CD8-positive, alpha-beta memory T cell (primary cell): ENCODE data around the gene SHB. TPM values are rescaled to one million over a fixed set of nuclear protein-coding genes. Genes with fewer than 3 reads are reported as not detected.
A peak's percentile ranks its signal among the peaks of the same experiment; 100 is the strongest.

Experiments
- CTCF ChIA-PET: fragments of 350-600 bp; sonication (Branson Sonifier 250); formaldehyde crosslinking; loops from one replicate; lab custom pipeline; 2021; ENCODE audit warnings: antibody characterized with exemption; lab: Charles Lee
- POLR2A ChIA-PET: fragments of 350-600 bp; sonication (Branson Sonifier 250); formaldehyde crosslinking; loops from one replicate; lab custom pipeline; 2021; ENCODE audit warnings: antibody characterized with exemption; lab: Charles Lee
- DNase-seq, 5 donors: peaks; one replicate each; pipeline versions ENCODE4 v3.0.0 to v3.0.0-alpha.2; 2020 to 2022; ENCODE audit warnings: mixed read lengths in 1 of 5
- H3K27ac ChIP-seq: one replicate; pipeline ENCODE4 v1.7.0; 2013; ENCODE audit warnings: low read depth, mild to moderate bottlenecking, low read length, moderate library complexity
- H3K27me3 ChIP-seq: 2 replicates; pipeline ENCODE4 v1.7.0; 2013; ENCODE audit warnings: low read length, mild to moderate bottlenecking; ENCODE audit not compliant: insufficient read depth, poor library complexity, severe bottlenecking
- H3K36me3 ChIP-seq: 2 replicates; pipeline ENCODE4 v1.7.0; 2013; ENCODE audit warnings: mild to moderate bottlenecking, low read length, moderate library complexity; ENCODE audit not compliant: insufficient read depth
- H3K4me1 ChIP-seq: 2 replicates; pipeline ENCODE4 v1.7.0; 2013; ENCODE audit warnings: mild to moderate bottlenecking, low read length, moderate library complexity; ENCODE audit not compliant: insufficient read depth
- H3K4me3 ChIP-seq: 2 replicates; pipeline ENCODE4 v1.7.0; 2013; ENCODE audit warnings: mild to moderate bottlenecking, low read length
- H3K9me3 ChIP-seq: 2 replicates; pipeline ENCODE4 v1.7.0; 2013; ENCODE audit warnings: mild to moderate bottlenecking, low read length
- H3K27ac Mint-ChIP-seq, 8 donors: one replicate each; pipeline ENCODE4 v1.8.0; 2020 to 2021; ENCODE audit warnings: mixed read lengths in 8 of 8, mild to moderate bottlenecking in 6 of 8, inconsistent platforms in 3 of 8, moderate library complexity in 3 of 8
- H3K27me3 Mint-ChIP-seq, 2 donors: one replicate each; pipeline ENCODE4 v1.8.0; 2020 to 2021; ENCODE audit warnings: mixed read lengths in 2 of 2, mild to moderate bottlenecking in 1 of 2, moderate library complexity in 1 of 2
- H3K36me3 Mint-ChIP-seq, 3 donors: one replicate each; pipeline ENCODE4 v1.8.0; 2020 to 2021; ENCODE audit warnings: mixed read lengths in 3 of 3, inconsistent platforms in 1 of 3, mild to moderate bottlenecking in 1 of 3
- H3K4me1 Mint-ChIP-seq, 3 donors: one replicate each; pipeline ENCODE4 v1.8.0; 2020 to 2021; ENCODE audit warnings: mixed read lengths in 3 of 3, inconsistent platforms in 1 of 3, mild to moderate bottlenecking in 1 of 3
- H3K4me3 Mint-ChIP-seq, 7 donors: one replicate each; pipeline ENCODE4 v1.8.0; 2020 to 2021; ENCODE audit warnings: mixed read lengths in 7 of 7, mild to moderate bottlenecking in 6 of 7, moderate library complexity in 4 of 7, inconsistent platforms in 2 of 7
- H3K9me3 Mint-ChIP-seq, 5 donors: one replicate each; pipeline ENCODE4 v1.8.0; 2020 to 2022; ENCODE audit warnings: mixed read lengths in 5 of 5, mild to moderate bottlenecking in 3 of 5, moderate library complexity in 2 of 5, inconsistent platforms in 1 of 5
- polyA plus RNA-seq: library from polyadenylated mRNA; unstranded; fragments of 300-500 nt; fragmentation: Illumina TruSeq; gene quantifications from one replicate; pipeline ENCODE4 v1.2.3, GENCODE V29; 2021
- total RNA-seq, 2 experiments: library from RNA; stranded (reverse); gene quantifications; one replicate each; pipeline ENCODE4 v1.2.3, GENCODE V29; 2021

Gene SHB
- total and polyA plus RNA-seq, 3 experiments from 2014 or later: 0.64 to 1.8 (median 1.8) TPM

DNA sequence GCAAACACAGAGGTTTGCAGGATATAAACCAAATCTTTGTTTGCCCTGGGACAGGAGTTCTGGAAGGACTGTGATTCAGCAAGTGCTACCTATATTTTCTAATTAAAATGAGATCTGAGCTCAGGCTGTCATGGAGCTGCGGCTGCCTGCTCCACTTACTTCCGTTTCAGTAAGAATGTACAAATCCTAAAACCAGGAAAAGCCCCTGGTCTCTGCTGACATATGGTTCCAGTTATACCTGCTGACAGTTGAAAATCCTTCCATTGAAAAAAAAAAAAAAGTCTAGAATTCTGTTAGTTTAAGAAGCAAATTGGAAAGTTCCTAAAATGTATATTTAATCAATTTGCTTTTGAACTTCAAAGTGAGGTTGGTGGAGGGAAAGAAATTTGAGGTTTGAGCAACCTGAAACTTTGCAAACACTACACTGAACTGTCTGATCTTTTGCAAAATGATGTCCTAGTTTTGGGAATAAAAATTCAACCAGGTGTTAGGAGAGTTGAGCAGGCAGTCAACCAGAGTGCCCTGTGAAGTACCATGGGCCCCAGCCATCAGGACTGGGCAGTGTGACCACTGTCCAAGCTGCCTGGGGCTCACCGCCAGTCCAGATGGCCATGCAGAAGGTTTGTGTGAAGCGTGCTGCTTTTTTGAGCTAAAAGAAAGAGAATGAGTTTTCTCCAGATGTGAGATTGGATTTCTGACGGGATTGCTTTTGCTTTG is 50.6 kb downstream of the SHB start:
- Mint-ChIP-seq H3K27ac (no peak overlapping the region), H3K27me3 (peaks cover 7 to 12% of the 10 kb centered on the region in 2 donors), H3K9me3 (no peaks in the 10 kb centered on the region), H3K4me3 (no peak overlapping the region), H3K4me1 (no peaks in the 10 kb centered on the region), H3K36me3 (no peaks in the 10 kb centered on the region)
- ChIA-PET CTCF (no interaction called here), POLR2A (no interaction called here)
- Histone ChIP-seq H3K9me3 (no peaks in the 10 kb centered on the region), H3K27me3 (no peaks in the 10 kb centered on the region), H3K4me1 (no peaks in the 10 kb centered on the region), H3K4me3 (no peak overlapping the region), H3K27ac (no peak overlapping the region), H3K36me3 (no peaks in the 10 kb centered on the region)
- DNase-seq: no peak

DNA sequence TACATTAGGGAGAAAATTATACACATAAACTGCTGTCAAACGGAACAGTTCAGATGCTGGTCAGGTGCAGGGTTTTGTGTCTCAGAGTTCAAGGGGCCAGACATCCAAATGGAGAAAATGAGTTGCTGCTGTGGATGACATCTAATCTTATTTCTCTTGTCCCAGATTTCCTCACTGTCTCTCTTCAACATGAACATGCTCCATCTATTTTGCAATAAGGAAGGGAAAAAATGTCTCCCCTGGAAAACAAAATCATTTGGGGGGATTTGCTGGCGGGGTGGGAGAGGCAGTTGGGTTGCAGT is 51.2 kb downstream of the SHB start:
- no peaks in the 10 kb centered on the region for H3K9me3 ChIP-seq
- H3K27me3 ChIP-seq: no peaks in the 10 kb centered on the region
- H3K4me3 Mint-ChIP-seq: no peak overlapping the region
- H3K4me1 Mint-ChIP-seq: no peaks in the 10 kb centered on the region
- no peaks in the 10 kb centered on the region for H3K36me3 Mint-ChIP-seq
- no peaks in the 10 kb centered on the region for H3K4me1 ChIP-seq
- H3K27ac Mint-ChIP-seq: no peak overlapping the region
- no peaks in the 10 kb centered on the region for H3K36me3 ChIP-seq
- no peak for DNase-seq
- H3K27me3 Mint-ChIP-seq: peaks cover 7 to 12% of the 10 kb centered on the region in 2 donors
- H3K9me3 Mint-ChIP-seq: no peaks in the 10 kb centered on the region
- H3K27ac ChIP-seq: no peak overlapping the region
- POLR2A ChIA-PET: no interaction called here
- CTCF ChIA-PET: no interaction called here
- H3K4me3 ChIP-seq: no peak overlapping the region

DNA sequence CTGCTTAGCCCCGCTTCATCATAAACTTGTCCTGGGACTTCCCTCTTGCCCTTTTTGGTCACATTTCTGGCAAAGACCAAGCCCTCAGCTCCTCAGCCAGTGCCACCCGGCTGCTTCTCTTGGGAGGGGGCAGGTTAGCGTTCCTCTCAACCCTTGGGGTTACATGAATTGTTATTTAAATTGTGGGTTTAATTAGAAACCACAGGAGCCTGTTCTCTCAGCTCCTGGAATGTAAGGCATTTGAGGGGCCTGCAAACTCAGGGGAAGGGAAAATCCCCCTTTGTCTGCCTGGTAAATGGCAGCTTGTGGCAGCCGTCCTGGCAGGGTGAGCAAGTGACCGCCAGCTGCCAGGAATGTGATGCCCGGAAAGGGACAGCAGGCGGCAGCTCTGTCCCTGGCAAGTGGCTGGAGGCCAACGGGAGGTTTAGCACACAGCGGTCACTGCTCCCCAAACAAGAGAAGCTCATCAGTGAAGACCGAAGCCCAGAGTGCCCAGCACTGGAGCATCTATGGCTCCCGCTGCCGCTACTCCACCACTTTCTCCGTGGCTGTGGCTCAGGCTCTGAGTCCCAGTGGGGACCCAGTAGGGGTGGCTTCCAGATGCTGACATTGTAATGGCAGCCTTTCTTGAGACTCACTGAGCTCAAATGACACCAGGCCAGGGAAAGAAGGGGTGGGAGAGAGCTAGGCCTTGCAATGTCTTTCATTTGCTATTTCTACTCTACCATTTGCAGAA is 51.7 kb downstream of the SHB start:
- H3K27me3 ChIP-seq: no peaks in the 10 kb centered on the region
- DNase-seq: no peak
- no peaks in the 10 kb centered on the region for H3K9me3 ChIP-seq
- Mint-ChIP-seq H3K27me3 (peaks cover 7 to 12% of the 10 kb centered on the region in 2 donors), H3K36me3 (no peaks in the 10 kb centered on the region), H3K4me3 (no peak overlapping the region), H3K27ac (no peak overlapping the region), H3K9me3 (no peaks in the 10 kb centered on the region), H3K4me1 (no peaks in the 10 kb centered on the region)
- H3K36me3 ChIP-seq: no peaks in the 10 kb centered on the region
- no peak overlapping the region for H3K27ac ChIP-seq
- no peak overlapping the region for H3K4me3 ChIP-seq
- H3K4me1 ChIP-seq: no peaks in the 10 kb centered on the region
- CTCF ChIA-PET: no interaction called here
- POLR2A ChIA-PET: no interaction called here

DNA sequence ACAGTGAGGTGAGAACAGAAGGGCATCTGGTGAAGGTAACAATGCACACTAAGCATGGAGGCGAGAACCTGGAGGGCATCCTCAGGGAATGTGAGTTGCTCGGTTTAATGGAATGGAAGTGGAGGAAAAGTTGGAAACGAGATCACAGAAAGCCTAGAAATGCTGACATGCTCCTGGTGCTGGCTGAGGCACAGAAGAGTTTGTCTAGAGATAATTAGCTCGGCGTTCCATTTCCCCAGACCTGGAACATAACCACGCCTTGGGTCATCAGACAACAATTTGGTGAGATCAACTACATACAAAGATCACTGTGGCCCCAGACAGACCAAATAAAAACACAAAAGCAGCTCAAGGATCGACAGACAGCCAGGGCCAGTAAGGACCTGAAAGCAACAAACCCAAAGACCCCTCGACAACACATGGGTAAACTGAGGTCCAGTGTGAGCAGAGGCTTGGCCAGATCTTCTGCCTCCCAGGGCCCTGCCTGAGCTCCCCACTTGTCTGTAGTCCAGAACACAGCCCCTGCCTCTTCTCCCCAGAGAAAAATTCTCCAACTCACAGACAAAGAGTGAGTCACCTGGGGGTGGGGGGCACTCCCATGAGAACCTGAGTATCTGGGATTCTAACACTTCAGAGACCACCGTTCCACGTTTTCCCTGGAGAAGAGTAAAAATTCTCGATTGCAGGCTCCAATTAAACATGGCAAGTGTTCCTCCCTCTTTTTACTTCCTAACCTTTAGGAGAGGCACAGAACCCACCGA is 52.5 kb downstream of the SHB start:
- ChIA-PET POLR2A (no interaction called here), CTCF (no interaction called here)
- Histone ChIP-seq H3K27me3 (no peaks in the 10 kb centered on the region), H3K4me1 (no peaks in the 10 kb centered on the region), H3K27ac (no peak overlapping the region), H3K36me3 (no peaks in the 10 kb centered on the region), H3K9me3 (no peaks in the 10 kb centered on the region), H3K4me3 (no peak overlapping the region)
- H3K36me3 Mint-ChIP-seq: no peaks in the 10 kb centered on the region
- H3K27me3 Mint-ChIP-seq: peaks cover 7 to 12% of the 10 kb centered on the region in 2 donors
- peak overlapping the region in 1 of 8 donors; percentile 55 for H3K27ac Mint-ChIP-seq
- no peaks in the 10 kb centered on the region for H3K9me3 Mint-ChIP-seq
- no peak for DNase-seq
- no peak overlapping the region for H3K4me3 Mint-ChIP-seq
- no peaks in the 10 kb centered on the region for H3K4me1 Mint-ChIP-seq

DNA sequence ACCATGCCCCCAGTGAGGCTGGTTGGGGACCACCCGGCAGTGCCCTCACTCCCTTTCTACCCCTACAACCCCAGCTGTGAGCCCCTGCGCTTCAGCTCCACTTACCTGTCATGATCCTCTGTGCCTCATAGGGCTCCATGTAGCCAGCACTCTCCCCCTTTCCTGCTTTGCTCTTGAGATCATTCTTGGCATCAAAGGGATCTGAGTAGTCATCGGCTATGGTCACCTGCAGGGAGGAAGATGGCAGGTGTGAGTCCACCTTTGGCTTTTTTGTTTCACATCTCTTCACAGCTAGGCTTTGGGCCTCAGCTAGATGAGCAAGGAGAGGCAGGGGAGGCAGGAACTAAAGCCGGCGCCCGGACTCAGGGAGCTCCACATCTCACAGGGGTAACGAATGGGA is 53.1 kb downstream of the SHB start:
- no peaks in the 10 kb centered on the region for H3K27me3 ChIP-seq
- ChIA-PET CTCF (no interaction called here), POLR2A (no interaction called here)
- H3K36me3 ChIP-seq: no peaks in the 10 kb centered on the region
- no peak overlapping the region for H3K4me3 ChIP-seq
- H3K36me3 Mint-ChIP-seq: no peaks in the 10 kb centered on the region
- H3K4me1 ChIP-seq: no peaks in the 10 kb centered on the region
- no peak for DNase-seq
- H3K9me3 ChIP-seq: no peaks in the 10 kb centered on the region
- no peaks in the 10 kb centered on the region for H3K9me3 Mint-ChIP-seq
- peak overlapping the region in 1 of 8 donors; percentile 55 for H3K27ac Mint-ChIP-seq
- H3K27me3 Mint-ChIP-seq: peaks cover 7 to 12% of the 10 kb centered on the region in 2 donors
- H3K4me1 Mint-ChIP-seq: no peaks in the 10 kb centered on the region
- H3K27ac ChIP-seq: no peak overlapping the region
- H3K4me3 Mint-ChIP-seq: no peak overlapping the region

DNA sequence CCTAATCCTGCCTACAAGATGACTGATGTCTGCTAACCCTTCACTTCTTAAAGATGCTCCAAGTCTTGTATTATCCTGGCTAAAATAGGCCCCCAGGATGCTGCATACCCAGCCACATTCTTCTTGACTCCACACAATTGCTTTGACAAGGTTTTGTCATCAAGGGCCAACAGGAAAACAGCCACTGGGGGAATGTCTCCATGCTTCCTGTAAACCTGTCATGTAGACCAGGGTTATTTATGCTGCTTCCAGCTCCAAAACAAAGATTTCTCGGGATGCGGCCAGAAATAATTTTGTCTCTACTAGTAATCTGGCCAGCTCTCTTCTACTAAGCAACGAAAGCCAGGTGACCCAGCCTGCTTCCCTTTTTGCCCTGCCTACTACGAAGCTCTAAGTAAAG is 53.8 kb downstream of the SHB start:
- no peaks in the 10 kb centered on the region for H3K4me1 ChIP-seq
- H3K4me3 ChIP-seq: no peak overlapping the region
- Mint-ChIP-seq H3K9me3 (no peaks in the 10 kb centered on the region), H3K27ac (no peak overlapping the region), H3K4me1 (no peaks in the 10 kb centered on the region), H3K27me3 (peaks cover 7 to 12% of the 10 kb centered on the region in 2 donors), H3K36me3 (no peaks in the 10 kb centered on the region), H3K4me3 (no peak overlapping the region)
- POLR2A ChIA-PET: no interaction called here
- CTCF ChIA-PET: no interaction called here
- no peak for DNase-seq
- H3K9me3 ChIP-seq: no peaks in the 10 kb centered on the region
- no peaks in the 10 kb centered on the region for H3K27me3 ChIP-seq
- H3K36me3 ChIP-seq: no peaks in the 10 kb centered on the region
- H3K27ac ChIP-seq: no peak overlapping the region

DNA sequence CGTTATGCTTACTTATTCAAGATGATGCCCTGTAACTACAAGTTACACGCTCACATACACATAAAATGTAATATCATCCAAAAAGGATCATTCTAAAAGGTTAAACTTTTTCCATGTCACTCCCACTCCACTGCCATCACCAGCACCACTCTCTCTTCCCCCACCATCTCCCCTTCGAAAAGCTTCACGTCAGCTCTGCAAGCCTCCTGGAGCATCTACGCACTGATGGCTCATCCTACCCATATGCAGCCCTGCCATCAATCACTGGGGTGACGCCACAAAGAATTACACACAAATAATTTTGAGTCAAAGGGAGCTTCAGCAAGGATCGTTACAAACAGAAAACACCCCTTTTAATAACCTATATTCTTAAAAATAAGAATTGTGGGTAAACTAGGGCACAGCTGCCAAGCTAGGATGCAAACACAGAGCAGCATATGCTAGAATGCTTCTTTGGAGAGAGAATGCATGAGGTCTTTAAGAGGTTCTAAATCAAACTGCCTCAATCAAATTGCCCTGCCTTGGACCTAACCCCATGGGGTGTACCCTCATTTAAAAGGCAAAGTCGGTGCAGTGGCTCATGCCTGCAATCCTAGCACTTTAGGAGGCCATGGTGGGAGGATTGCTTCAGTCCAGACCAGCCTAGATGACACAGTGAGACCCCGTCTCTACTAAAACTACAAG is 56.1 kb downstream of the SHB start:
- Histone ChIP-seq H3K27me3 (no peaks in the 10 kb centered on the region), H3K27ac (no peak overlapping the region), H3K4me3 (no peak overlapping the region), H3K36me3 (no peaks in the 10 kb centered on the region), H3K4me1 (peaks cover 11% of the 10 kb centered on the region), H3K9me3 (no peaks in the 10 kb centered on the region)
- H3K9me3 Mint-ChIP-seq: no peaks in the 10 kb centered on the region
- DNase-seq: no peak
- H3K36me3 Mint-ChIP-seq: no peaks in the 10 kb centered on the region
- ChIA-PET CTCF (no interaction called here), POLR2A (no interaction called here)
- H3K4me1 Mint-ChIP-seq: peaks cover 8 to 11% (median 11%) of the 10 kb centered on the region in 3 donors
- peaks cover 7 to 11% of the 10 kb centered on the region in 2 donors for H3K27me3 Mint-ChIP-seq
- H3K27ac Mint-ChIP-seq: peak overlapping the region in 1 of 8 donors; percentile 25
- no peak overlapping the region for H3K4me3 Mint-ChIP-seq

DNA sequence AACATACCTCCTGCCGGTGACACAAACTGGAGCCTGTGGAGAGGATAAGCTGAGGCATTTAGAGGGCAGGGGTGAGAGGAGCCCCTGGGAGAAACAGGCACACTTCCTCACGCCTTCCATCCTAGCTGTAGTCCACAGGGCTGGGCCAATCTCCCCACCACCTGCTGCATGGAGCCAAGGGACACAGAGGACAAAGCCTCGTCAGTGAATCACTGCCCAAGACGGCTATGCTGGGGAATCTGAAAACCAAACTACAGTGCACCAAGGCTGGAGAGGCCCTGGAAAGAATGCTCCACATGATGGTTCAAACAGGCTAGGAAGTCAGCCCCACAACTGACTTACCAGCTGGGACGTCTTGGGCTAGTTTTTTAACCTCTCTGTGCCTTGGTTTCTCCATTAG is 57.0 kb downstream of the SHB start:
- POLR2A ChIA-PET: no interaction called here

More for the DNA sequence above, 57.0 kb downstream of the SHB start:
- H3K4me1 ChIP-seq: peaks cover 13% of the 10 kb centered on the region
- Mint-ChIP-seq H3K36me3 (no peaks in the 10 kb centered on the region), H3K9me3 (no peaks in the 10 kb centered on the region), H3K27me3 (peaks cover 7% of the 10 kb centered on the region in 2 donors), H3K27ac (peak overlapping the region in 1 of 8 donors; percentile 32), H3K4me1 (peaks cover 12 to 16% (median 12%) of the 10 kb centered on the region in 3 donors), H3K4me3 (no peak overlapping the region)
- DNase-seq: no peak
- H3K4me3 ChIP-seq: no peak overlapping the region
- CTCF ChIA-PET: no interaction called here
- H3K9me3 ChIP-seq: no peaks in the 10 kb centered on the region
- H3K36me3 ChIP-seq: no peaks in the 10 kb centered on the region
- H3K27ac ChIP-seq: no peak overlapping the region
- no peaks in the 10 kb centered on the region for H3K27me3 ChIP-seq
